ENCODE measurements around the gene COG5.

- TF ChIP-seq POLR2AphosphoS5 (IDR thresholded peaks at IDR 0.05; ENCODE audit: low read depth) (no peak), ZNF114 (CRISPR knock-in tag; IDR thresholded peaks at IDR 0.05) (no peak), EZH2 (IDR thresholded peaks at IDR 0.05; ENCODE audit: low read depth, unreplicated experiment) (no peak), EZH2phosphoT487 (IDR thresholded peaks at IDR 0.05; ENCODE audit: unreplicated experiment) (no peak), ETS1 (IDR thresholded peaks at IDR 0.05) (no peak), REST (IDR thresholded peaks at IDR 0.05; ENCODE audit: unreplicated experiment) (no peak)
- TF ChIP-seq, protein P1, sequence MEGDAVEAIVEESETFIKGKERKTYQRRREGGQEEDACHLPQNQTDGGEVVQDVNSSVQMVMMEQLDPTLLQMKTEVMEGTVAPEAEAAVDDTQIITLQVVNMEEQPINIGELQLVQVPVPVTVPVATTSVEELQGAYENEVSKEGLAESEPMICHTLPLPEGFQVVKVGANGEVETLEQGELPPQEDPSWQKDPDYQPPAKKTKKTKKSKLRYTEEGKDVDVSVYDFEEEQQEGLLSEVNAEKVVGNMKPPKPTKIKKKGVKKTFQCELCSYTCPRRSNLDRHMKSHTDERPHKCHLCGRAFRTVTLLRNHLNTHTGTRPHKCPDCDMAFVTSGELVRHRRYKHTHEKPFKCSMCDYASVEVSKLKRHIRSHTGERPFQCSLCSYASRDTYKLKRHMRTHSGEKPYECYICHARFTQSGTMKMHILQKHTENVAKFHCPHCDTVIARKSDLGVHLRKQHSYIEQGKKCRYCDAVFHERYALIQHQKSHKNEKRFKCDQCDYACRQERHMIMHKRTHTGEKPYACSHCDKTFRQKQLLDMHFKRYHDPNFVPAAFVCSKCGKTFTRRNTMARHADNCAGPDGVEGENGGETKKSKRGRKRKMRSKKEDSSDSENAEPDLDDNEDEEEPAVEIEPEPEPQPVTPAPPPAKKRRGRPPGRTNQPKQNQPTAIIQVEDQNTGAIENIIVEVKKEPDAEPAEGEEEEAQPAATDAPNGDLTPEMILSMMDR (conservative IDR thresholded peaks at IDR 0.05; ENCODE audit: low read depth in 2 of 2) = no peak
Measured at GRCh38 chr7:107277331-107277730, 286.4 kb downstream of the COG5 start.
